Cerebellar cortex (tissue), 1 donor: ENCODE data around the gene AK4.
A peak's percentile ranks its signal among the peaks of the same experiment; 100 is the strongest.
"Not testable (repeated sequence)": the region's sequence is repeated elsewhere in the genome, so short reads cannot be mapped to it uniquely, and the experiment has no call there.

Experiments used
- DNase-seq: peaks from one replicate; pipeline ENCODE4 v3.0.0-alpha.2; 2015; ENCODE audit warnings: low spot score

Gene AK4

GRCh38 chr1:65150583-65151263 is 2.7 kb downstream of the AK4 start:
- peak; percentile 94 for DNase-seq

DNA sequence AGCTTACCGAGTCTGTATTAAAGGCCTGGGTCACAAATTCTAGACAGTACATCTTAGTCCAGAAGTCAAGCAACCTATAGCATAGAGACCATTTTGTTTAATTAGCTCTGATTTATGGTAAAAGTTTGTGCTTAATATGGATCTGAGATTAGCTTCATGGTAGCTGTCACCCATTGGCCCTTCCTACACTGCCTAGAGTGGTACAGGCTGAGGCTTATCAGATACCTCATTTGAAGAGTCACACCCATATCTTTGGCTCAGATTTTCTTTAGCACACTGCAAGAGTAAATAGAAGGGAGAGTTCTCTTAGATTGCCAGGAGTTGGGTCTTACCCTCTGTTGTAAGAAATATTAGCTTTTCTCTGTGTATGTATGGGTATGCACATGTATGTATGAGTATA is 3.6 kb downstream of the AK4 start:
- no peak for DNase-seq

GRCh38 chr1:65153635-65154034 is 5.6 kb downstream of the AK4 start:
- DNase-seq = no peak

DNA sequence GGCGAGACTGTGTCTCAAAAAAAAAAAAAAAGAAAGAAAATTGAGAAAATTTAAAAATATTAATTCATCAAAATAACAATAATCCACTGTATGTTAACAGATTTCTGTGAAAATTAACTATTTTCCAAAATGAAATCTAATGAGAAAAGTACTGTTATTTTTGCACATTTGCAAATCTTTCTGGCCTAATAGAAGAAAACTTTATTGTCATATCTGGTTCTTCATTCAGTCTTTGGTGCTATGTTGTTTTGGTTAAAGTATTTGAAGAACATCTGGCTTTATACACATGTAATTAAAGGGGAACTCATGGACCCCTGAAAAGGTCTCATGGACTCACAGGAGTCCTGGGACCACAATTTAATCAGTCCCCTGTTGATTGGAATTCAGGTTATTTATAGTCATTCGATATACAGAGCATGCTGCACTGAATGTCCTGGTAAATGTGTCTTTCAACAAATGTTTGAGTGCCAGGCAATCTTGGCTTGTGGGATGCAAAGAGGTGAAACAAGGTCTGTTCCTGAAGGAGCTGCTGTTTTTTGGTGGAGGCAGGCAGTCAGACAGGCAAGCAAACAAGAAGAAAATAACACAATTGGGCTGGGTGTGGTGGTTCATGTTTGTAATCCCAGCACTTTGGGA is 9.0 kb downstream of the AK4 start:
- DNase-seq = no peak

DNA sequence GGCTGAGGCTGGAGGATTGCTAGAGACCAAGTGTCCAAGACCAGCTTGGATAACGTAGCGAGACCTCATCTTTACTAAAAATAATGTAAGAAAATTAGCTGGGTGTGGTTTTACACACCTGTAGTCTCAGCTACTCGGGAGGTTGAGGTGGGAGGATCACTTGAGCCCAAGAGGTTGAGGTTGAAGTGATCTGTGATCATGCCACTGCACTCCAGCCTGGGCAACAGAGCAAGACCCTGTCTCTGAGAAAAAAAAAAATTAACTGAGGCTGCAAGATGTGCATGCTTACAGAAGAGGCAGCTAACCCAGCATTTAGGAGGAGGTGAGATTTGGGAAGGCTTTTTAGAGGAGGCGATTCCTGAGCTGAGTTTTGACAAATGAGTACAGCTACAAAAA is 9.5 kb downstream of the AK4 start:
- DNase-seq = no peak

DNA sequence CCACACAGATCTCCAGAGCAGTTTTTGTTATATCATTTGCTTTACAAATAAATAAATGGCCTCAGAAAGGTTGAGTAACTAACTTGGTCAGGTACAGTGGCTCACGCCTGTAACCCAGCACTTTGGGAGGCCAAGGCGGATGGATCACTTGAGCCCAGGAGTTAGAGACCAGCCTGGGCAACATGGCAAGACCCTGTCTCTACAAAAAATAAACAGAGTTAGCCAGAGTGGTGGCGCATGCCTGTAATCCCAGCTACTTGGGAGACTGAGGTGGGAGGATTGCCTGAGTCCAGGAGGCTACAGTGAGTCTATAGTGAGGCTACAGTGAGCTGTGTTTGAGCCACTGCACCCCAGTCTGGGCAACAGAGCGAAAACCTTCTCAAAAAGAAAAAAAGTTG is 11.3 kb downstream of the AK4 start:
- DNase-seq = not testable (repeated sequence)

DNA sequence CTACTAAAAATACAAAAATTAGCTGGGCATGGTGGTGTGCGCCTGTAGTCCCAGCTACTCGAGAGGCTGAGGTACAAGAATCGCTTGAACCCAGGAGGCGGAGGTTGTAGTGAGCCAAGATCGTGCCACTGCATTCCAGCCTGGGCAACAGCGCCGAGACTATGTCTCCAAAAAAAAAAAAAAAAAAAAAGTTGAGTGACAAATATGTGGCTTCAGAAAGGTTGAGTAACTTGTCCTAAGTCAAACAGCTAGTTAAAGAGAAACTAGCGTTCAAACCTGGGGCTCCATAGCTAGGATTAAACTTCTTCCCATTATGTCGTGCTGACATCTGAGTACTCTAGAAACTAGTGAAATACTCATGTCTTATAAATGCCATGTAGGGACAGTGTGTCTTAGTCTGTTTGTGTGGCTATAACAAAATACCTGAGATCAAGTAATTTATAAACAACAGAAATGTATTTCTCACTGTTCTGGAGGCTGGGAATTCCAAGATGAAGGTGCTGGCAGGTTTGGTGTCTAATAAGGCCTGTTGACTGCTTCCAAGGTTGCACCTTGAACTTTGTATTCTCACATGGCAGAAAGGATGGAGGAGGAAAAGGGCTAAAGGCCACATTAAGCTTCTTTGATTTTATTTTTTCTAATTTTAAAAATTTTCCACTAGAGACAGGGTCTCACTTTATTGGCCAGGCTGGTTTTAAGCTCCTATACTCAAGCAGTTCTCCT is 12.0 kb downstream of the AK4 start:
- DNase-seq = no peak

- no peak for DNase-seq
Measured at GRCh38 chr1:65163201-65163805, 15.3 kb downstream of the AK4 start.

GRCh38 chr1:65164101-65164500 is 16.1 kb downstream of the AK4 start:
- not testable (repeated sequence) for DNase-seq

- DNase-seq = no peak
Measured at GRCh38 chr1:65164633-65165032, 16.6 kb downstream of the AK4 start.

DNA sequence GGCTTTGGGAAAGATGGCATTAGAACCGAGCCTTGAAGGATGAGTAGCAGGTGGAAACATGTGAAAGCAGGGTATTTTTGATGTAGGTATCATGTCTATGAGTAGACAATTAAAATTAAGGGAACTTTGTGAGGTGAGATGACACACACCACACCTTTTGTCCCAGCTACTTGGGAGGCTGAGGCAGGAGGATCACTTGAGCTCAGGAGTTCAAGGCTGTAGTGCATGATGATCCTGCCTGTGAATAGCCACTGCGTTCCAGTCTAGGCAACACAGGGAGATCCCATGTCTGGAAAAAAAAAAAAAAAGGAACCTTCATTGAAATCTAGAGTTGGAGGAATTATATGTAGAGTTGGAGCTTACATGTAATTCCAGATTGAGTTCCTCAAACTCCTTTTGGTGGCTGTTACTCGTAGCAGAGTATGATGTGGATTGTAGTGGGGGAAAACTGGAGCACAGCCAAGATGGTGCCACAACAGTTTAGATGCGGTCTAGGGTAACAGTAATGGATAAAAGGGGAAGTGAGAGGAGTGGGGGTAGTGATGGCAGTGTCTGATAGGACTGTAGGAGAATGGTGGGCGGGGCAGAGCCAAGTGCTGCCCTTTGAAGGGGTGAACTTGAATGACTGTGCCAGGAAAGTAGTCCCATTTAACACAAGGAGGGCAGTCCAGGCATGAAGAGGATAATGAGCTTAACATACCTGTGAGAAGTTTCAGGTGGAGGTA is 17.4 kb downstream of the AK4 start:
- DNase-seq = no peak

DNA sequence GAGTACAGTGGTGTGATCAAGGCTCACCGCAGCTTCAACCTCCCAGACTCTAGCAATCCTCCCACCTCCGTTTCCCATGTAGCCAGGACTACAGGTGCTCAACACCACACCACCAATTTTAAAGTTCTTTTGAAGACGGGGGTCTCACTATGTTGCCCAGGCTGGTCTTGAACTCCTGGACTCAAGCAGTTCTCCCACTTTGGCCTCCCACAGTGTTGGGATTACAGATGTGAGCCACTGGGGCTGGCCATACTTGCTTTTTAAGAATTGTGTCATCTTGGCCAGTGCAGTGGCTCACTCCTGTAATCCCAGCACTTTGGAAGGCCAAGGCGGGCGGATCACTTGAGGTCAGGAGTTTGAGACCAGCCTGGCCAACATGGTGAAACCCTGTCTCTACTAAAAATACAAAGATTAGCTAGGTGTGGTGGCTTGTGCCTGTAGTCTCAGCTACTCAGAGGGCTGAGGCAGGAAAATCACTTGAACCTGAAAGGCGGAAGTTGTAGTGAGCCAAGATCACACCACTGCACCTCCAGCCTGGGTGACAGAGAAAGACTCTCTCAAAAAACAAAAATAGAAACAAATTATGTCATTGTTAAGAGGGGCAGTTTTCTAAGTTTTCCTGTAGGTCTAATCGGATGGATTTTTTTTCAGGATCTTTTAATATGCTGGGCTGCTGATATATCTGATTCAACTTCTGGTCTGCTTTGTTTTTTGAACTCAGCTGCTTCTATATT is 18.7 kb downstream of the AK4 start:
- no peak for DNase-seq

DNA sequence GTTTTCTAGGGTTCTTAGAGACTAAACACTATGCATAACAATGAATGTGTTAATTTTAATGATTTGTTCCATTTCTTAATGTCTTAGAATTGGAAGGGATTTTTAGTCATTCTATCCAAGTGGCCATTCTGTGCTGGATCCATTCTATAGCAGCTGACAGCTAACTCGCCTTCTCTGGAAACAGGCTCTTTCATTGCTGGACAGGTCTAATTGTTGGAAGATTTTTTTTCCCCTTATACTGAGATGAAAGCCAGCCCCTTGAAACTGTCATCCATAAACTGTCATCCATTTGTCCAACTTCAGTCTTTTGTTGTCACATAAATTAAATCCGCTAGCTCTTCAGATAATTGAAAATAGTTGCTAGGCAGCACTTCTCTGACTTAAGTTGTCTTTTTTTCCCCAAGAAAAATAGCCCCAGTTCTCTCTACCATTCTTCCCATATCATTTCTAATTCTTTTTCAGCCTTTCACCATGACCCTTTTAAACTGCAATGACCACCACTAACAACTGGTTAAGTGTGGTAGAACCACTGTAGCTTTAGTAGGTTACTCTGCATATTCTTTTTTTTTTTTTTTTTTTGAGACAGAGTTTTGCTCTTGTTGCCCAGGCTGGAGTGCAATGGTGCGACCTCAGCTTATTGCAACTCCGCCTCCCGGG is 19.7 kb downstream of the AK4 start:
- DNase-seq = no peak

DNA sequence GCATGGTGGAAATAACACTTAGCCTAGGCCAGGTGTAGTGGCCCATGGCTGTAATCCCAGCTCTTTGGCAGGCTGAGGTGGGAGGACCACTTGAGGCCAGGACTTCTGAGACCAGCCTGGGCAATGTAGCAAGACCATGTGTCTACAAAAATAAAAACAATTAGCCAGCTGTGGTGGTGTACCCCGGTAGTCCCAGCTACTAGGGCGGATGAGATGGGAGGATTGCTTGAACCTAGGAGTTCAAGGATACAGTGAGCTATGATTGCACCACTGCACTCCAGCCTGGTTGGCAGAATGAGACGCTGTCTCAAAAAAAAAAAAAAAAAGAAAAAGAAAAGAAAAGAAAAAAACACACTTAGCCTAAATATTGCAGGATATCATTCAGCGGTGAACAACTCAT is 20.9 kb downstream of the AK4 start:
- DNase-seq = no peak

DNA sequence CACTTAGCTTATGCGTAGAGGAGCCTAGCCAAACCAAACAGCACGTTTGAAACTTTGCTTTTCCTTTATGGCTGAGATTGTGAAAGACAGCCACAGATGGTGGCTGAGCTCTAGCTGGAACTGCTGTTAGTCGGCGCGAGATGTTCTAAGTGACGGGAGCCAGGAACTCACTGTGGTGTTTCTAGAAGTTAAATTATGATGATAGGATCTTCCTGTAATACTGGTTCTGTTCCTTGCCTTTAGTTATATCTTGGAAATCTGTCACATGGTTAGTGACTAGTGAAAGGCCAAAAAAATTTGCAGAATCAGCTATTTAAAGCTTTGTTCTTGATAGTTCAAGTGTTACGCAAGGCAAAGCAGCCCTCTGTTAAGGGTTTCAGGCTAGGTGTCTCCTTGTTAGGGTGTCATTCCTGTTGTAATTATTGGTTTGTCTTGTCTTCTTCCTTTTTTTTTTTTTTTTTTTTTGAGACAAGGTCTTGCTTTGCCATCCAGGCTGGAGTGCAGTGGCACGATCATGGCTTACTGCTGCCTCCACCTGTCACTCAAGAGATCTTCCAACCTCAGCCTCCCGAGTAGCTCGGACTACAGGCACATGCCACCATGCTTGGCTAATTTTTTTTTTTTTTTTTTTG is 22.6 kb downstream of the AK4 start:
- DNase-seq = peak; percentile 79

DNA sequence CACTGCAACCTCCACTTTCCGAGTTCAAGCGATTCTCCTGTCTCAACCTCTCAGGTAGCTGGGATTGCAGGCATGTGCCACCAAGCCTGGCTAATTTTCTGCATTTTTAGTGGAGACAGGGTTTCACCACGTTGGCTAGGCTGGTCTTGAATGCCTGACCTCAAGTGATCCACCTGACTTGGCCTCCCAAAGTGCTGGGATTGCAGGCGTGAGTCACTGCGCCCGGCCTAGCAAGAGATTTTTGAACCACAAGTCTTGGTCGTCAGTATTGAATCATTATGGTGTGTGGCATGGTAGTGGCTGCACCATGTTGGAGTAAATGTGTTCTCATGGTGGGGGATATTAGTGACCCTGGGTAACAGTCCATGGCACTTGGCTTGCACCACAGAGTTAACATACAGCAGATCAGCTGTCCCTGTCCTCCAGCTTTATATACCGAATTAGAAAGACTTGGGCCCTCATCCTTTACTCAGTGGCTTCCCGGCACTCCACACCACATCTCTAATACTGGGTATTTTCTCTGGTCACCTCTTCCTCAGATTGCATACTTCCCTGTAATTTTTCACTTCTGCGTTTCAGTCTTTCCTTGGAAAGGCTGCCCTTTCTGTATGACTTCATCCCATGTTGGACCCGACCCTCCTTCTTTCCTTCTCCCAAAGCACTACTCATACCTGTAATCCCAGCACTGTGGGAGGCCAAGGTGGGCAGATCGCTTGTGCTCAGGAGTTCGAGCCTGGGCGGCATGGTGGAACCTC is 25.1 kb downstream of the AK4 start:
- DNase-seq = no peak

GRCh38 chr1:65174585-65174984 is 26.6 kb downstream of the AK4 start:
- DNase-seq = no peak

DNA sequence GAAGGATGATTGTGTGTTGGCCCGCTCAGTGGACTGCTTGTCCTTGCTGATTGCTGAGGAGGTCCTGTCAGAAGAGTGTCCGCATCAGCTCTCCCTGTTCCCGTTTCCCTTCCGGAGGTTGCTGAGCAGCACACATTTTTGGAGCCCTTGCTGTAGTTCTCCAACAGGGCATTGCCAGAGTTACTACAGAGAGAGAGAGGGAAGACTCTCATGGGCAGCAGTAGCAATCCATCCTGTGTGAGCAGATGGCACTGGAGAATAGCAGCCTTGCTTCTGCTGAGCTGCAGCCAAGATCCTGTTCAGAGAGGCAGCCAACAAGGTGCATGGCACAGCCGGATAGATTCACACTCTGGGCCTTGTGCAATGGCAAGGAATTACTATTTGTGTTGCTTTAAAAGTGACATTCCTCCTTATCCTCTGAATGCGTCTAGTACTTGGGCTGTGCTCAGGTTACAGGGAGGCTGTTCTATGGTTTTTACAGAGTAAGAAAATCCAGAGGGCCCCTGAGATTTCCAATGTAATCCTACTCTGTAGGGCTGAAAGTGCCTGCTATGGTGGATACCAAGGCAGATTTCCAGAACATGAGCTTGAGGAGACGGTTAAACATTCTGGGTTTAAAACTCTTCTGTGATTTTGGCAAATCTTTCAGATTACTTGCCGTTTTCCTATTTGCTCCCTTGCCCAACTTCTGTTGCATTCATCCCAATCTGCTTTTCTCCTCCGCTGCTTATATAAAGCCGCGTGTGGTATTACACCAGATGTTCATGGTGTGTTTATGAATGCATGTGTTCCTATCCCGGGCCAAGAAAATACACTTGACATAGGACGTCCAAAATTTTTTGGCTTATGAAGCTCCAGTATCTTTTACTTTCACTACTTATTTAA is 27.4 kb downstream of the AK4 start:
- peak; percentile 99 for DNase-seq

- DNase-seq = peak; percentile 93
Measured at GRCh38 chr1:65176056-65176450, 28.1 kb downstream of the AK4 start.
